ENCODE results near the gene PARD3B. TPM values are rescaled to one million over a fixed set of nuclear protein-coding genes. Genes with fewer than 3 reads are reported as not detected.

The PARD3B gene
- total RNA-seq, 4 donors from 2014 or later, result 6.5 to 17.3 (median 12.7) TPM

- 29 to 43% methylated on average over 4 of the region's 4 CpGs for WGBS, 2 donors
- H3K4me3 ChIP-seq (ENCODE audit: low read depth, poor library complexity, severe bottlenecking), result no peak overlapping the region
- no peak for DNase-seq (ENCODE audit: low spot score in 2 of 2)
- TF ChIP-seq CTCF (IDR thresholded peaks at IDR 0.05) (no peak), POLR2A (IDR thresholded peaks at IDR 0.05) (no peak)
- intact Hi-C loops (cut with DNase I; ENCODE audit: low total_unique reads), result no loop called here
These were observed 866.3 kb downstream of the PARD3B start for GRCh38 chr2:205411558-205411957.

GRCh38 chr2:205424326-205424725 is 879.1 kb downstream of the PARD3B start:
- H3K4me3 ChIP-seq (ENCODE audit: low read depth, poor library complexity, severe bottlenecking), result no peak overlapping the region
- TF ChIP-seq CTCF (IDR thresholded peaks at IDR 0.05), result no peak
- TF ChIP-seq POLR2A (IDR thresholded peaks at IDR 0.05), result no peak
- 63 to 71% methylated on average over 4 of the region's 4 CpGs for WGBS, 2 donors
- DNase-seq (ENCODE audit: low spot score in 2 of 2), result no peak
- intact Hi-C loops (cut with DNase I; ENCODE audit: low total_unique reads), result no loop called here

GRCh38 chr2:205425102-205425501 is 879.8 kb downstream of the PARD3B start:
- DNase-seq (ENCODE audit: low spot score in 2 of 2), result no peak
- H3K4me3 ChIP-seq (ENCODE audit: low read depth, poor library complexity, severe bottlenecking), result no peak overlapping the region
- 88 to 94% methylated on average over 2 of the region's 2 CpGs for WGBS, 2 donors
- TF ChIP-seq POLR2A (IDR thresholded peaks at IDR 0.05) (no peak), CTCF (IDR thresholded peaks at IDR 0.05) (no peak)
- intact Hi-C loops (cut with DNase I; ENCODE audit: low total_unique reads), result no loop called here

- TF ChIP-seq POLR2A (IDR thresholded peaks at IDR 0.05) (no peak), CTCF (IDR thresholded peaks at IDR 0.05) (no peak)
- intact Hi-C loops (cut with DNase I; ENCODE audit: low total_unique reads), result no loop called here
- H3K4me3 ChIP-seq (ENCODE audit: low read depth, poor library complexity, severe bottlenecking), result no peak overlapping the region
- 86 to 90% methylated on average over 3 of the region's 3 CpGs for WGBS, 2 donors
- DNase-seq (ENCODE audit: low spot score in 2 of 2), result no peak
These were observed 881.8 kb downstream of the PARD3B start for GRCh38 chr2:205427112-205427511.

GRCh38 chr2:205428811-205429210 is 883.5 kb downstream of the PARD3B start:
- 90% methylated on average over 2 of the region's 2 CpGs for WGBS, 2 donors

More at GRCh38 chr2:205428811-205429210, 883.5 kb downstream of the PARD3B start:
- no peak for DNase-seq (ENCODE audit: low spot score in 2 of 2)
- intact Hi-C loops (cut with DNase I; ENCODE audit: low total_unique reads), result no loop called here
- TF ChIP-seq CTCF (IDR thresholded peaks at IDR 0.05), result no peak
- no peak for TF ChIP-seq POLR2A (IDR thresholded peaks at IDR 0.05)
- no peak overlapping the region for H3K4me3 ChIP-seq (ENCODE audit: low read depth, poor library complexity, severe bottlenecking)

All from lower leg skin (tissue), 4 donors.